Measurements from ENCODE around the gene RAD51B.

GRCh38 chr14:67926821-67927220, 107.2 kb downstream of the RAD51B start:
- no peak for TF ChIP-seq POLR2A (IDR thresholded peaks at IDR 0.05)
- no peak for TF ChIP-seq CTCF (IDR thresholded peaks at IDR 0.05)
